ENCODE measurements around the gene RPTOR. TPM values are rescaled to one million over a fixed set of nuclear protein-coding genes. Genes with fewer than 3 reads are reported as not detected.

RPTOR gene
- total and polyA plus RNA-seq, 10 of the 15 experiments (the other 5 are each of a cell fraction or from before 2014, with no cell fraction given), result 0.18 to 32.1 (median 7.8) TPM

GRCh38 chr17:80902963-80903611, 358.4 kb downstream of the RPTOR start (continued):
- TF ChIP-seq ZBTB40 (IDR thresholded peaks at IDR 0.05; ENCODE audit: borderline replicate concordance) (no peak), ATF2 (IDR thresholded peaks at IDR 0.05; ENCODE audit: low read length) (no peak), IRF5 (IDR thresholded peaks at IDR 0.05; ENCODE audit: borderline replicate concordance) (no peak), YBX1 (IDR thresholded peaks at IDR 0.05) (no peak), CBX3 (IDR thresholded peaks at IDR 0.05; ENCODE audit: borderline replicate concordance, low read depth) (no peak), KAT2A (conservative IDR thresholded peaks at IDR 0.05; ENCODE audit: control insufficient read depth, low read depth, low read length) (no peak), TCF7 (IDR thresholded peaks at IDR 0.05; ENCODE audit: borderline replicate concordance) (no peak)
